ENCODE data around the gene GABRB1. TPM values are rescaled to one million over a fixed set of nuclear protein-coding genes. Genes with fewer than 3 reads are reported as not detected.

GABRB1 gene
- total RNA-seq, 2 donors from 2014 or later, result not detected

- no peaks in the 10 kb centered on the region for H3K36me3 Mint-ChIP-seq
Observed at GRCh38 chr4:47213971-47214370, 182.6 kb downstream of the GABRB1 start.

GRCh38 chr4:47215759-47216158 is 184.4 kb downstream of the GABRB1 start:
- Mint-ChIP-seq H3K4me3 (no peak overlapping the region), H3K27ac (no peak overlapping the region), H3K27me3 (peaks cover 3 to 22% of the 10 kb centered on the region in 2 donors)

More at GRCh38 chr4:47213971-47214370, 182.6 kb downstream of the GABRB1 start:
- Mint-ChIP-seq H3K4me1 (ENCODE audit: low read depth in 2 of 2) (no peaks in the 10 kb centered on the region), H3K27me3 (peaks cover 0 to 8% of the 10 kb centered on the region in 2 donors), H3K27ac (no peak overlapping the region), H3K4me3 (no peak overlapping the region), H3K9me3 (no peaks in the 10 kb centered on the region)
- ATAC-seq, result no peak
- no peak for DNase-seq (ENCODE audit: low spot score)

DNA sequence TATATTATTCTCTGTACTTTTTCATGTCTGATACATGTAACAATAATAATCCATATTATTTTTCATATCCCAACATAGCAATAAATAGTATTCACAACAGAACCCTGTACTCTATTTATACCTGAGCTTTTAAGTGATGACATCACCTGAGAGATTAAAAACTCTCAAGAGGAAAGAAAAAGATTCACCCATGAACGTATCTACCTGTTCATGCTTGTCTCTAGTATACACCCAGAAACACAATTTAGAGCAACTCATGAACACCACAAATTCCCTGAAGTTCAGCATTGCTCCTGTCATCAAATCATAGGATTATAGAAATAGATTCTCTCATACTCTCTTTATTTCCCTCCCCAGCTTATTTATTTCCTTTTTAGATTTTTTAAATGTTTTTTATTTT is 185.9 kb downstream of the GABRB1 start:
- peaks cover 6% of the 10 kb centered on the region for H3K9me3 Mint-ChIP-seq
- DNase-seq (ENCODE audit: low spot score), result no peak
- H3K4me1 Mint-ChIP-seq (ENCODE audit: low read depth in 2 of 2), result no peaks in the 10 kb centered on the region
- no peaks in the 10 kb centered on the region for H3K36me3 Mint-ChIP-seq
- no peak overlapping the region for H3K4me3 Mint-ChIP-seq
- peaks cover 3 to 35% of the 10 kb centered on the region in 2 donors for H3K27me3 Mint-ChIP-seq
- no peak for ATAC-seq
- H3K27ac Mint-ChIP-seq, result no peak overlapping the region

More at GRCh38 chr4:47215759-47216158, 184.4 kb downstream of the GABRB1 start:
- Mint-ChIP-seq H3K9me3 (peaks cover 3% of the 10 kb centered on the region), H3K4me1 (ENCODE audit: low read depth in 2 of 2) (no peaks in the 10 kb centered on the region), H3K36me3 (no peaks in the 10 kb centered on the region)
- ATAC-seq, result no peak
- no peak for DNase-seq (ENCODE audit: low spot score)

GRCh38 chr4:47217884-47218283 is 186.5 kb downstream of the GABRB1 start:
- H3K4me3 Mint-ChIP-seq, result no peak overlapping the region
- H3K9me3 Mint-ChIP-seq, result peaks cover 6% of the 10 kb centered on the region
- peaks cover 3 to 35% of the 10 kb centered on the region in 2 donors for H3K27me3 Mint-ChIP-seq
- H3K27ac Mint-ChIP-seq, result no peak overlapping the region
- H3K4me1 Mint-ChIP-seq (ENCODE audit: low read depth in 2 of 2), result no peaks in the 10 kb centered on the region
- ATAC-seq (no peak), DNase-seq (ENCODE audit: low spot score) (no peak)
- no peaks in the 10 kb centered on the region for H3K36me3 Mint-ChIP-seq

GRCh38 chr4:47218631-47219030 is 187.3 kb downstream of the GABRB1 start:
- Mint-ChIP-seq H3K9me3 (peaks cover 6% of the 10 kb centered on the region), H3K27ac (no peak overlapping the region), H3K4me1 (ENCODE audit: low read depth in 2 of 2) (no peaks in the 10 kb centered on the region), H3K4me3 (no peak overlapping the region), H3K36me3 (no peaks in the 10 kb centered on the region), H3K27me3 (peaks cover 3 to 29% of the 10 kb centered on the region in 2 donors)
- ATAC-seq (no peak), DNase-seq (ENCODE audit: low spot score) (no peak)

DNA sequence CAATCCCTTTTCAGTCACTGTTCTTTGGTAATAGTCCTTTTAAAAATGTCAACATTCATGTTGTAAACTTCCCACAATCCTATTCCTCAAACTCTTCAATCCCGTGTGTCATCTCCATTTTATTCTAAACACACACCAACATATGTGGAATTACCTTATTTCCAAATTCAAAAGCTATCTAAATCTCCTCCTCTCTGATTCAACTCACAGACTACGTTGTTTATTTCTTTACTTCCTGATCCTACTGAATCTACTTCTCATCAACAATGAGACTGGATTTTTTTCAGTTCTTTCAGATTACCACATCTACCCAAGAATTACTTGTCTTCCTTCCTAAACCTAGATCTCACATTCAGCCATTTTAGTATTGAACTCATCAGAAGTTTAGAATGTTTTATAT is 188.2 kb downstream of the GABRB1 start:
- Mint-ChIP-seq H3K36me3 (no peaks in the 10 kb centered on the region), H3K4me1 (ENCODE audit: low read depth in 2 of 2) (no peaks in the 10 kb centered on the region), H3K27ac (no peak overlapping the region)

DNA sequence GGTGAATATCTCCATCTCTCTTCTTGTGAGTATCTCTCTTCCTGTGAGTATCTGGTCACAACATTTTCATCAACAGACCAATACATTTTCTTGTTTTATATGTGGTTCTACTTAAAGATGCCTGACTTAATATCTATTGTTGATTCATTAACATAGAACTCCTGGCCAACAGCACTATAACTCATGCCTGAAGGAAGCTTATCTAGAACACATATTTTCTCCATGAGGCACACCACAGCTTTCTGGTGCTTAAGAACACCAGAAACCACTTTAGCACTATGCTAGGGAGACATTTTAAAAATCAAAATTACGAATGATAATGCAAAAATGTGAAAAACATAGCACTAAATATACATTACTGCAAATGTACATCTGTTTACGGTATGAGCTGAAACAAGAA is 190.4 kb downstream of the GABRB1 start:
- DNase-seq (ENCODE audit: low spot score), result no peak
- H3K36me3 Mint-ChIP-seq, result no peaks in the 10 kb centered on the region
- peaks cover 3 to 27% of the 10 kb centered on the region in 2 donors for H3K27me3 Mint-ChIP-seq
- peaks cover 6% of the 10 kb centered on the region for H3K9me3 Mint-ChIP-seq
- no peak for ATAC-seq
- no peak overlapping the region for H3K4me3 Mint-ChIP-seq
- no peak overlapping the region for H3K27ac Mint-ChIP-seq
- H3K4me1 Mint-ChIP-seq (ENCODE audit: low read depth in 2 of 2), result no peaks in the 10 kb centered on the region

More for the DNA sequence above, 188.2 kb downstream of the GABRB1 start:
- Mint-ChIP-seq H3K27me3 (peaks cover 3 to 27% of the 10 kb centered on the region in 2 donors), H3K9me3 (peaks cover 6% of the 10 kb centered on the region), H3K4me3 (no peak overlapping the region)
- ATAC-seq (no peak), DNase-seq (ENCODE audit: low spot score) (no peak)

GRCh38 chr4:47222276-47222675 is 190.9 kb downstream of the GABRB1 start:
- ATAC-seq, result no peak
- H3K9me3 Mint-ChIP-seq, result peaks cover 6% of the 10 kb centered on the region
- H3K27me3 Mint-ChIP-seq, result peaks cover 3 to 27% of the 10 kb centered on the region in 2 donors
- no peak for DNase-seq (ENCODE audit: low spot score)
- no peak overlapping the region for H3K4me3 Mint-ChIP-seq
- no peaks in the 10 kb centered on the region for H3K4me1 Mint-ChIP-seq (ENCODE audit: low read depth in 2 of 2)
- H3K27ac Mint-ChIP-seq, result no peak overlapping the region
- no peaks in the 10 kb centered on the region for H3K36me3 Mint-ChIP-seq

GRCh38 chr4:47224361-47224760 is 193.0 kb downstream of the GABRB1 start:
- H3K4me1 Mint-ChIP-seq (ENCODE audit: low read depth in 2 of 2), result no peaks in the 10 kb centered on the region
- no peaks in the 10 kb centered on the region for H3K36me3 Mint-ChIP-seq
- DNase-seq (ENCODE audit: low spot score) (no peak), ATAC-seq (no peak)
- peaks cover 8% of the 10 kb centered on the region for H3K9me3 Mint-ChIP-seq
- H3K4me3 Mint-ChIP-seq, result no peak overlapping the region
- peaks cover 3 to 26% of the 10 kb centered on the region in 2 donors for H3K27me3 Mint-ChIP-seq
- H3K27ac Mint-ChIP-seq, result no peak overlapping the region

- Mint-ChIP-seq H3K27me3 (peaks cover 0 to 9% of the 10 kb centered on the region in 2 donors), H3K4me1 (ENCODE audit: low read depth in 2 of 2) (no peaks in the 10 kb centered on the region), H3K9me3 (no peaks in the 10 kb centered on the region), H3K27ac (no peak overlapping the region), H3K4me3 (no peak overlapping the region), H3K36me3 (no peaks in the 10 kb centered on the region)
- no peak for DNase-seq (ENCODE audit: low spot score)
- ATAC-seq, result no peak
Observed at GRCh38 chr4:47235721-47236120, 204.4 kb downstream of the GABRB1 start.

DNA sequence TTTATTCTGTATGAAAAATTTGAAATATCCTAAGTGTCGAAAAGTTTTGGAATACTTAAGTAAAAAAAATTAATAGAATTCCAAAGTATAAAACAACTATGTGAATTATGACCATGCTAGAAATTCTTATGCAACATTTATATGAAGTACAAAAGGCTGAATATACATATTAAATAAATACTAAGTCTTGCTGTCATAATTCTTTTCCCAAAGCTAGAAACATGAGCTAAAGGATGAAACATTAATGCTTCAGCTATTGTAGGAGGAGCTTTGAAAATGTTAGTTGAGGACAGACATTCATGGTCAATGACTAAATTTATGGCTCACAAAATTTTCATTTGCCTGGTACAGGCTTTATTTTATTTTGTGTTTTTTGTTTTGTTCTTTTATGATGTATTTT is 207.3 kb downstream of the GABRB1 start:
- Mint-ChIP-seq H3K9me3 (no peaks in the 10 kb centered on the region), H3K27ac (no peak overlapping the region), H3K27me3 (peaks cover 0 to 9% of the 10 kb centered on the region in 2 donors), H3K4me3 (no peak overlapping the region), H3K36me3 (no peaks in the 10 kb centered on the region), H3K4me1 (ENCODE audit: low read depth in 2 of 2) (no peaks in the 10 kb centered on the region)
- ATAC-seq, result no peak
- no peak for DNase-seq (ENCODE audit: low spot score)

- Mint-ChIP-seq H3K27me3 (peaks cover 0 to 7% of the 10 kb centered on the region in 2 donors), H3K4me3 (no peak overlapping the region), H3K9me3 (no peaks in the 10 kb centered on the region), H3K4me1 (ENCODE audit: low read depth in 2 of 2) (no peaks in the 10 kb centered on the region), H3K27ac (no peak overlapping the region), H3K36me3 (peaks cover 3% of the 10 kb centered on the region)
- DNase-seq (ENCODE audit: low spot score) (no peak), ATAC-seq (no peak)
Observed at GRCh38 chr4:47239649-47240048, 208.3 kb downstream of the GABRB1 start.

- no peak overlapping the region for H3K4me3 Mint-ChIP-seq
- no peaks in the 10 kb centered on the region for H3K36me3 Mint-ChIP-seq
- no peak overlapping the region for H3K27ac Mint-ChIP-seq
- H3K4me1 Mint-ChIP-seq (ENCODE audit: low read depth in 2 of 2), result no peaks in the 10 kb centered on the region
- no peak for ATAC-seq
- no peak for DNase-seq (ENCODE audit: low spot score)
- H3K27me3 Mint-ChIP-seq, result no peaks in the 10 kb centered on the region
- H3K9me3 Mint-ChIP-seq, result peaks cover 15% of the 10 kb centered on the region
Observed at GRCh38 chr4:47251348-47252135, 220.2 kb downstream of the GABRB1 start.

GRCh38 chr4:47263721-47264120 is 232.4 kb downstream of the GABRB1 start:
- no peak for ATAC-seq
- Mint-ChIP-seq H3K27me3 (no peaks in the 10 kb centered on the region), H3K4me3 (no peak overlapping the region)

More at GRCh38 chr4:47263721-47264120, 232.4 kb downstream of the GABRB1 start:
- Mint-ChIP-seq H3K27ac (no peak overlapping the region), H3K9me3 (no peaks in the 10 kb centered on the region), H3K4me1 (ENCODE audit: low read depth in 2 of 2) (no peaks in the 10 kb centered on the region), H3K36me3 (no peaks in the 10 kb centered on the region)
- DNase-seq (ENCODE audit: low spot score), result no peak

Data from natural killer cell treated with Interleukin-12 subunit alpha and Interleukin-12 subunit beta and Interleukin-15 and Interleukin-18, amount 100 ng/mL, for 72 hours (primary cell).